Adipose tissue (tissue), 3 donors: Measurements from ENCODE around the gene FAM149B1. TPM values are rescaled to one million over a fixed set of nuclear protein-coding genes. Genes with fewer than 3 reads are reported as not detected.
A peak's percentile ranks its signal among the peaks of the same experiment; 100 is the strongest.

Experiments
- H3K27ac ChIP-seq: one replicate; pipeline ENCODE4 v1.5.1; 2013; ENCODE audit warnings: low read depth, low read length
- WGBS, 3 donors: extraction: QIAGEN DNeasy Blood & Tissue Kit; methylation state at CpG; one replicate each; pipeline ENCODE4 v1.1.7; 2013; 5-methylcytosine and 5-hydroxymethylcytosine counted together
- polyA plus RNA-seq, 3 donors: library from polyadenylated mRNA; stranded (reverse); fragments of 200-250 nt; gene quantifications; one replicate each; pipeline ENCODE4 v1.2.3, GENCODE V29; 2013
- donor health status: healthy with polysubstance abuse.
- donor health status: Bipolar disorder and iron deficiency.
- donor health status: healthy.

FAM149B1 gene
- polyA plus RNA-seq, 3 donors, result 8.4 to 25.2 (median 11.6) TPM

DNA sequence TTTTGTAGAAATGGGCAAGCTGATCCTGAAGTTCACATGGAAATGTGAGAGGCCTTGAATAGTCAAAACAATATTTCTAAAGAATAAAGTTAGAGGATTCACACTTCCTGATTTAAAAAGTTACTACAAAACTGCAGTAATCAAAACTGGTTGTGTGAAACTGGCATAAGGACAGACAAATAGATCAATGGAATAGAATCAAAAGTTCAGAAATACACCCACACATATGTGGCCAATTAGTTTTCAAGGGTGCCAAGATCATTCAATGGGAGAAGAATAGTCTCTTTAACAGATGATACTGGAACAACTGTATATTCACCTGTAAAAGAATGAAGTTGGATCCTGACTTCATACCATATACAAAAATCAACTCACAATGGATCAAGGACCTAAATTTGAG, 51.5 kb downstream of the FAM149B1 start:
- H3K27ac ChIP-seq, result no peak overlapping the region

GRCh38 chr10:73220989-73221388, 53.1 kb downstream of the FAM149B1 start:
- H3K27ac ChIP-seq, result no peak overlapping the region
- WGBS, 3 donors, result 83 to 95% (median 90%) methylated on average over 1 of the region's 1 CpG

- no peak overlapping the region for H3K27ac ChIP-seq
Measured at GRCh38 chr10:73225518-73225917, 57.6 kb downstream of the FAM149B1 start.

DNA sequence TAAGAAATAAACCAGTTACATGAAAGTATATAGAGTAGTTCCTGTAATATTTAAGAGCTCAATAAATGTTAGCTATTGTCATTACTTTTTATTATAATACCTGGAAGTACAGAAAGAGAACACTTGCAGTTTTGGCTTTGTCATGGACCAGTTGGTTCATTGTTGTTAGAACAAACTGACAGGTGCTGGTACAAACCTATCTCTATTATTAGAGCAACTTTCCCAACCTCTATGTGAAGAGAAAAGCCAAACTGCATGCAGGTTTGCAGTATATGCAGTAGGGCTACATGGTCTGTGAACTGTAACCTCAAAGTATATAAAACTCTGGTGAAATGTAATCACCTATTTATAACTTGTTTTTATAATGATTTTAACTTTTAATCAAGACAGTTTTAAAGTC, 58.7 kb downstream of the FAM149B1 start:
- no peak overlapping the region for H3K27ac ChIP-seq

- H3K27ac ChIP-seq, result no peak overlapping the region
- 76 to 90% (median 80%) methylated on average over 3 of the region's 3 CpGs for WGBS, 3 donors
Measured at GRCh38 chr10:73228247-73228646, 60.3 kb downstream of the FAM149B1 start.

DNA sequence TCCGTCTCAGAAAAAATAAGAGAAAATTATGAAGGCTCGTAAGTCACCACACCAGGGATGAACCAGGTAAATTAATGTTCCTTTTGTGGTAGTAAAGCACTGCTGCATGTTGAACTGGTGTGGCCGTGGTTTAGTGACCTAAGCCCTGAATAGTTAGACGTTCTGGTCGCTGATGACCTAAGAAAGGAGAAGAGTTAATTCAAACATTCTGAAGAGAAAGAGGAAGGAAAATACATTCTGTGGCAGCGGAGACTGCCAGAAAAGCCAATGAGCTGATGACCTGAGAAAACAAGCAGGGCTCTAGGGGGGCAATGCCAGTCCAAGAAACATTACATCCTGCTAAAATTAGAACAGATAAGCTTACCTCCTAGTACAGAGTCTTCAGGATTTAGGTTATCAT, 61.6 kb downstream of the FAM149B1 start:
- no peak overlapping the region for H3K27ac ChIP-seq
- 60 to 79% (median 65%) methylated on average over 6 of the region's 6 CpGs for WGBS, 3 donors

- 84 to 92% (median 86%) methylated on average over 8 of the region's 8 CpGs for WGBS, 3 donors
- no peak overlapping the region for H3K27ac ChIP-seq
Measured at GRCh38 chr10:73232887-73233286, 65.0 kb downstream of the FAM149B1 start.

GRCh38 chr10:73233883-73234282, 66.0 kb downstream of the FAM149B1 start:
- 86 to 93% (median 88%) methylated on average over 2 of the region's 2 CpGs for WGBS, 3 donors
- H3K27ac ChIP-seq, result no peak overlapping the region

GRCh38 chr10:73234695-73235094, 66.8 kb downstream of the FAM149B1 start:
- no peak overlapping the region for H3K27ac ChIP-seq
- WGBS, 3 donors, result 85 to 89% (median 85%) methylated on average over 7 of the region's 7 CpGs

- WGBS, 3 donors, result 90 to 95% (median 95%) methylated on average over 5 of the region's 5 CpGs
- no peak overlapping the region for H3K27ac ChIP-seq
Measured at GRCh38 chr10:73238990-73239566, 71.2 kb downstream of the FAM149B1 start.

- WGBS, 3 donors, result 90 to 98% (median 96%) methylated on average over 2 of the region's 2 CpGs
- H3K27ac ChIP-seq, result no peak overlapping the region
Measured at GRCh38 chr10:73239908-73240307, 72.0 kb downstream of the FAM149B1 start.

DNA sequence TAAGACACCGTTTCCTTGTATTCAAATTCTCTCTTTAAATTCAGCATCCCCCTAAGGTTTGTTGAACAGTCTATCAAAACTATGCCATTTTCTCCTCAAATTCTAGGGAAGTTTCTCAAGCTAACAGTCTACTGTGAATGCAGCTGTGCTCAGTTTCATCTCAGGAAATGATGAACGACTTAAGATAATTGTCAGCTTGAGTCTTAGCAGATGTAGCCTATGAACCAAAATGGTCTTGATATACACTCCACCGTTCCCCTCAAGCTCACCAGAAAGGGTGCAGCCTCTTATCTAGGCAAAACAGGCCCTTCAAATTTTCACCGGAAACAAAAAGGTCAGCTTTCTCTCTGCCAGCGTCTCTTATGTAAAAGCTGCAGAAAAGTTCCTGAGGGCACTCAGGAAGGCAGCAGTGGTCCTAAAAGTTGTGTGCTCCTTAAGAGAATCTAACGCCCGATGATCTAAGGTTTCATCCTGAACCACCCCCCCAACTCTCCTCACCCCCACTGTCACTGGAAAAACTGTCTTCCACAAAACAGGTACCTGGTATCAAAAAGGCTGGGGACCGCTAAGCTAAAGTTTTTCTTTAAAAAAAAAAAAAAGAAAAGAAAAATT, 77.1 kb downstream of the FAM149B1 start:
- no peak overlapping the region for H3K27ac ChIP-seq
- WGBS, 3 donors, result 37 to 67% (median 39%) methylated on average over 8 of the region's 8 CpGs

GRCh38 chr10:73246322-73246645, 78.4 kb downstream of the FAM149B1 start:
- WGBS, 3 donors, result 3 to 5% (median 4%) methylated on average over 8 of the region's 8 CpGs
- H3K27ac ChIP-seq, result no peak overlapping the region

GRCh38 chr10:73246646-73247508, 79.0 kb downstream of the FAM149B1 start, which contains the start of gene DNAJC9:
Gene DNAJC9, minus strand, starts transcription at chr10:73247255. Its CDS starts 66 bp downstream, at chr10:73247189.
- WGBS, 3 donors, result 0 to 1% (median 0%) methylated on average over 77 to 78 of the region's 78 CpGs
- peak within 1 kb of the TSS; percentile 17 for H3K27ac ChIP-seq

DNA sequence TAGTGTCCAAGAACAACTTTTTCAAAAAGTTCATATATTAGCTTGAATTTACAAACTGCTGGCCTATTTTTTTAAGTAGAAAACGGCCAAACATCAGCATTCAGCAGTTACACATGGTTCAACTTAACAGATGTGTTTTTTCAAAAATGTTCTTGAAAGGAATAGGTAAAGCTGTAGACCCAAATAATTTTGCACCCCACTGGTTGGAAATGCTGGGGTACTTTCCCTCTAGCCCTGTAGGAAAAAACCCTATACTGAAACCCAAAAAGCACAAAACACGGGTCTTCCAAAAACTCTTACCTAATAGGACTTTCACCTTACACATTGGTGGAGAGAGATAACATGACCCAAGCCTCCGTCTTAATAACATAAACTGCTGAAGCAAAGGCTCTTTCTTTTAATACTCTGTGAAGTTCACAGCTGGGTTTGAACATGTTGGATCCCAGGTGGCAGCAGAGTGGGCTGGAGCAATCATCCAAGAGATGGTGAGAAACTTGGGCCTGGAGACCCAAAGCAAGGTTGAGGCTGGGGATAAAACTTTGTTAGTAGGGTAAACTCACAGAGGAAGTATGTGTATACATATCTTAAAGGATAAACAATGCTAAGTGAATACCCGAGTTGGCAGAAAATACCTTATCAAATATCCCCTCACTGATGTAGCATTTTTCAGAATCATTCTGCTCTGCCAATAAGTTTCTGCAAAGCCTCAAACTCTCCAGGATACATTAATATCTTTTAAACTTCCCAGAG, 79.8 kb downstream of the FAM149B1 start:
- 14 to 42% (median 39%) methylated on average over 4 of the region's 4 CpGs for WGBS, 3 donors
- H3K27ac ChIP-seq, result no peak overlapping the region

GRCh38 chr10:73248259-73248724, 80.4 kb downstream of the FAM149B1 start:
- 79 to 80% (median 79%) methylated on average over 5 of the region's 5 CpGs for WGBS, 3 donors
- no peak overlapping the region for H3K27ac ChIP-seq

GRCh38 chr10:73251683-73252444, 83.9 kb downstream of the FAM149B1 start:
- WGBS, 3 donors, result 15 to 18% (median 17%) methylated on average over 18 to 23 of the region's 23 CpGs
- H3K27ac ChIP-seq, result peak overlapping the region; percentile 13
